OCI-LY3 (cell line): ENCODE data around the gene ZAP70.

Experiments
- H2AFZ ChIP-seq: fragments of 200-600, 300-600 bp; shearing (Covaris generic); 2 replicates; pipeline ENCODE4 v1.6.0; 2014; ENCODE audit warnings: antibody characterized with exemption, low read depth, low read length
- H3K27ac ChIP-seq: fragments of 200-600, 300-600 bp; sonication (generic); 2 replicates; pipeline ENCODE4 v1.5.1; 2014; ENCODE audit warnings: mild to moderate bottlenecking, low read length, moderate library complexity, mixed read lengths
- H3K27me3 ChIP-seq: fragments of 200-600, 300-600 bp; sonication (generic); 2 replicates; pipeline ENCODE4 v1.6.1; 2014; ENCODE audit warnings: low read depth, low read length, mixed read lengths
- H3K36me3 ChIP-seq: fragments of 200-600, 300-600 bp; sonication (generic); replicated peaks from 2 replicates; pipeline ENCODE3; 2014; ENCODE audit warnings: low read depth, low read length, mixed read lengths
- H3K4me1 ChIP-seq: fragments of 300-600, 200-600 bp; sonication (generic); 2 replicates; pipeline ENCODE4 v1.6.1; 2014; ENCODE audit warnings: low read length, mixed read lengths
- H3K4me2 ChIP-seq: fragments of 200-600, 300-600 bp; sonication (generic); 2 replicates; pipeline ENCODE4 v1.6.1; 2014; ENCODE audit warnings: low read length, mixed read lengths
- H3K4me3 ChIP-seq: fragments of 300-600, 200-600 bp; sonication (generic); 2 replicates; pipeline ENCODE4 v1.5.1; 2014; ENCODE audit warnings: antibody characterized with exemption, mild to moderate bottlenecking, low read length, moderate library complexity
- H3K79me2 ChIP-seq: fragments of 300-600, 200-600 bp; shearing (Covaris generic); 2 replicates; pipeline ENCODE4 v1.6.1; 2014; ENCODE audit warnings: mild to moderate bottlenecking, low read length, mixed read lengths
- H3K9ac ChIP-seq: fragments of 300-600, 200-600 bp; shearing (Covaris generic); 2 replicates; pipeline ENCODE4 v1.6.0; 2014; ENCODE audit warnings: mild to moderate bottlenecking, low read length, moderate library complexity
- H3K9me3 ChIP-seq: fragments of 200-600, 300-600 bp; shearing (Covaris generic); 2 replicates; pipeline ENCODE4 v1.6.1; 2014; ENCODE audit warnings: low read length, mixed read lengths; ENCODE audit not compliant: insufficient read depth
- H4K20me1 ChIP-seq: fragments of 200-600, 300-600 bp; sonication (generic); 2 replicates; pipeline ENCODE4 v1.6.1; 2016; ENCODE audit warnings: low read length, mixed read lengths; ENCODE audit not compliant: insufficient read depth
- CTCF ChIP-seq: fragments of 200-600, 300-600 bp; sonication (generic); IDR thresholded peaks from 2 replicates; pipeline ENCODE4 v1.5.1; 2014; ENCODE audit warnings: antibody characterized with exemption, low read length, low read depth
- EZH2phosphoT487 ChIP-seq: fragments of 200-600 bp; shearing (Covaris generic); IDR thresholded peaks from 2 replicates; pipeline ENCODE4 v1.6.1; 2018; ENCODE audit warnings: antibody characterized with exemption, mixed run types, low read depth

ZAP70 gene

DNA sequence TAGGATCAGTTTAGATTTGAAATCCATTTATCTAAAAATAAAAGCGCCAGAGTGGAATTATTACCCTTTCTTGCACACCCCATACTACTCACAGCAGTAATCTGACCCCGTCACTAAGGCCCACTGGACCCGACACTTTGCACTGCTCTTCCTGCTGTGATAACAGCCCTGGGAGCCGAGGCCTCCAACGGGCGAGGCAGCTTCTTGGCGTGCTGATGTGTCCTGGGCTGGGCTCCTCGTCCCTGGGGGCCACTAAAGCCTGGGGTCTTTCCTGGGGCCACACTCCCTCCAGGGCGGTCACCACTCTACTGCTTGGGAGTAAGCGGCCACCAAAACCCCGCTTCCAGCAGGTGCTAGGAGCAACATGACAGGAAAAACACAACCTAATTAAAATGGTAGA, 61.7 kb downstream of the ZAP70 start:
- H3K27ac ChIP-seq: no peak overlapping the region
- no peaks in the 10 kb centered on the region for H3K9me3 ChIP-seq
- no peak overlapping the region for H3K4me2 ChIP-seq
- H3K4me1 ChIP-seq: no peaks in the 10 kb centered on the region
- H3K27me3 ChIP-seq: no peaks in the 10 kb centered on the region
- no peak overlapping the region for H2AFZ ChIP-seq
- TF ChIP-seq EZH2phosphoT487: no peak
- H3K9ac ChIP-seq: no peak overlapping the region
- no peak overlapping the region for H3K4me3 ChIP-seq
- H4K20me1 ChIP-seq: 0 out of 2 replicates have a peak, but pooled peaks cover 4% of the 10 kb centered on the region
- peaks cover 51% of the 10 kb centered on the region for H3K36me3 ChIP-seq
- H3K79me2 ChIP-seq: no peaks in the 10 kb centered on the region

- H3K36me3 ChIP-seq: peaks cover 32% of the 10 kb centered on the region
- H2AFZ ChIP-seq: no peak overlapping the region
- H3K27me3 ChIP-seq: no peaks in the 10 kb centered on the region
- no peak overlapping the region for H3K4me2 ChIP-seq
- H3K27ac ChIP-seq: no peak overlapping the region
- H3K4me1 ChIP-seq: no peaks in the 10 kb centered on the region
- H3K4me3 ChIP-seq: no peak overlapping the region
- peaks cover 17% of the 10 kb centered on the region for H4K20me1 ChIP-seq
- no peaks in the 10 kb centered on the region for H3K9me3 ChIP-seq
- peaks cover 12% of the 10 kb centered on the region for H3K79me2 ChIP-seq
- TF ChIP-seq EZH2phosphoT487 (no peak), CTCF (no peak)
- H3K9ac ChIP-seq: no peak overlapping the region
These were observed 65.8 kb downstream of the ZAP70 start for GRCh38 chr2:97779141-97779540.

DNA sequence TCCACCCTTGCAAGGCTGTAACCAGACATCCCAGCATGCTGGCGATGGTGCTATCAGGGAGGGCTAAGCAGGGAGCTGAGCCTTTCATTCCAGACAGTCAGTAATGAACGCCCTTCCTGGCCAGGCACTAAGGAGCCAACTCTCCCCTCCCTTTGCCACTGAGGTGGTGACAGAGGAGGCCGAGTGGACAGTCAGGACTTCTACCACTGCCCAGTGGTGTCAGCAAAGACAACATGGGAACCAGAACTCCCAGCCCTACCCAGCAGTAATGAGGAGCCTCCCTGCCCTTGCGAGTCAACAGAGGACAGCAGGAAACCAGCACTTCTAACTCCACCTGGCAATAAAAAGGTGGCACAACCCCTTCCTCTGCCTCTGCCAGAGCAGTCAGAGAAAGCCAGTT, 68.6 kb downstream of the ZAP70 start:
- no peaks in the 10 kb centered on the region for H3K9me3 ChIP-seq
- no peak overlapping the region for H3K4me3 ChIP-seq
- no peaks in the 10 kb centered on the region for H3K27me3 ChIP-seq
- H3K79me2 ChIP-seq: peaks cover 16% of the 10 kb centered on the region
- no peak overlapping the region for H3K4me2 ChIP-seq
- H3K36me3 ChIP-seq: peaks cover 22% of the 10 kb centered on the region
- no peak overlapping the region for H3K27ac ChIP-seq
- H3K4me1 ChIP-seq: no peaks in the 10 kb centered on the region
- peaks cover 17% of the 10 kb centered on the region for H4K20me1 ChIP-seq
- no peak overlapping the region for H2AFZ ChIP-seq
- no peak overlapping the region for H3K9ac ChIP-seq
- TF ChIP-seq CTCF (no peak), EZH2phosphoT487 (no peak)

GRCh38 chr2:97784953-97785352, 71.6 kb downstream of the ZAP70 start:
- peaks cover 25% of the 10 kb centered on the region for H4K20me1 ChIP-seq
- H3K4me2 ChIP-seq: no peak overlapping the region
- H3K79me2 ChIP-seq: peaks cover 16% of the 10 kb centered on the region
- H3K27ac ChIP-seq: no peak overlapping the region
- TF ChIP-seq EZH2phosphoT487 (no peak), CTCF (no peak)
- H3K9ac ChIP-seq: no peak overlapping the region
- H3K4me1 ChIP-seq: no peaks in the 10 kb centered on the region
- no peaks in the 10 kb centered on the region for H3K27me3 ChIP-seq
- no peak overlapping the region for H3K4me3 ChIP-seq
- H3K9me3 ChIP-seq: no peaks in the 10 kb centered on the region
- H3K36me3 ChIP-seq: peaks cover 25% of the 10 kb centered on the region
- H2AFZ ChIP-seq: no peak overlapping the region

GRCh38 chr2:97785818-97786217, 72.4 kb downstream of the ZAP70 start:
- Histone ChIP-seq H3K27ac (no peak overlapping the region), H2AFZ (no peak overlapping the region), H3K9me3 (no peaks in the 10 kb centered on the region), H3K4me3 (no peak overlapping the region), H3K4me1 (no peaks in the 10 kb centered on the region), H4K20me1 (peaks cover 25% of the 10 kb centered on the region), H3K4me2 (no peak overlapping the region), H3K79me2 (peaks cover 16% of the 10 kb centered on the region), H3K9ac (no peak overlapping the region), H3K27me3 (no peaks in the 10 kb centered on the region), H3K36me3 (peaks cover 32% of the 10 kb centered on the region)
- TF ChIP-seq CTCF (no peak), EZH2phosphoT487 (no peak)
